A204.1 (cell line): ENCODE results near the gene RPL35.

Source experiments
- FAIRE-seq: peaks from 2 replicates; lab custom pipeline; 2012; peaks lifted over from hg19 to GRCh38; lab: Jason Lieb, UNC

RPL35 gene

DNA sequence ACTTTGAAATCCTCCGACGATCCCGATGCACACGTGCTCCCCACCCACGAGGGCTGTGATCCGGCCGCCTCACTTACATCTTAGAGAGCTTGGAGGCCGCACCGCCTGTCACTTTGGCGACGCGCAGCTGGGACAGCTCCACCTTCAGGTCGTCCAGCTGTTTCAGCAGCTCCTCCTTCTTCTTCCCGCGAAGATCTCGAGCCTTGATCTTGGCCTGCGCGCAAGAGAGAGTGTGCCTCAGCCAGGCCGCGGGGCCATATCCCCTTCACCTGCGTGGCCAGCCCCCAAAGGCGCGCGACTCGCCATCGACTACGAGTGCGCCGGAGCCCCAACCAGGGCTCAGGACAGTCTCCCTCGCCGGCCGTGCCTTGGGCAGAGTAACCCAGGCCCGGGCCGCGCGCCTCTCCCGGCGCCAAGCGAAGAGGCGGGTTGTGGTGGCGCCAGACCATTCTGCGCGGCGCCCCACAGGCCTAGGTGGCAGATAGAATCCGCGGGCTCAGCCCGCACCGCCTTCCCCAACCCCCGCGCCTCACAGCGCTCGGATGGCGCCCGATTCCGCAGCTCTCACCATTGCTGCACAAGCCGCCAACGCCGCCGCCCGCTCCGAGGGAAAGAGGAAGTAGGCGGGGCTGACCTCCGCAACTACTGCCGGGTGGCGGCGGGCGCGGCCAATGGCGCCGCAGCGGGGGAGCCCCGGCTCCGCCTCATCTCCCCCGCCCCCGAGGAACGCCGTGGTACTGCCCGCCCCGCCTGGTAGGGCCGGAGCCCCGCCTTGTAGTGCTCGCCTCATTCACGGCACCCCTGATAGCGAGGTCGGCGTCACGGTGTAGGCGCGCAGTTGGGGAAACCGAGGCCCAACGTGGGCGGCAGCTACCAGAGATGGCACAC lies at the start of gene RPL35, which contains the start of gene ARPC5L:
RPL35 (minus strand) TSS at position 616 of the 888 bp plus-strand sequence; CDS start at position 571, 45 bp downstream.
ARPC5L (plus strand) TSS at position 789 of the 888 bp plus-strand sequence. CDS start 7,161 bp downstream, outside the sequence.
- no peak for FAIRE-seq

DNA sequence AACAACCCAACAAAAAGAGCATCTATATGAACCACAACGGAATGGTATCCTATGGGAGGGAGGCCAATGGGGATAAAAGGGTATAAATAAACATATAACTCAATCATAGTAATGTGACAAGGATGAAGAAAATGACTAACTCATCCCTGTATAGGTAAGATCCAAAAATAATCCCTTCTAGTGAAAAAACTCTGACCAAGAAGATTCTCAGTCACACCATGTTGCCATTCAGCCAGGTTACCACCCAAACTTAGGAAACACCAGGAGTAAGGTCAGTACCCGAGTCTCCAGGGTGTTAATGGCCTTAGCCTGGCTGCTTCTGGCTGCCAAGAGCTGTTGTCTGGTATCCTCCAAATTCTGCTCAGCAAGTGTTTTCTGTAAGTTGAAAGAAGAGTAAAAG lies 46.3 kb upstream of the RPL35 start:
- no peak for FAIRE-seq

DNA sequence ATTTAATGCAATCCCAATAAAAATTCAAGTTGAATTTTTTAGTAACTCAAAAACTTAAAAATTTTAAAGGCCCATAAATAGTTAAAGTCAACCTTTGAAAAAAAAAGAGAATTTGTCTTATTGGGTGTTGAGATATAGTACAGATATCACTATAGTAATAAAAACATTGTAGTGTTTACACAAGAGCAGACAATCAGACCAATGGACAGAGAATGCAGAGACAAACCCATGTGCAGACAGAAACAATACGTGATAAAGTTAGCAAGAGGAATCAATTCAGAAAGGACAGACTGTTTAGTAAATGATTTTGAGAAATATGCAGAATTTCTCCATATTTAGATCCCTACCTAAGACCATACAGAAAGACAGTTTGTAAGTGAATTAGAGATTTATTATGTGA lies 45.2 kb upstream of the RPL35 start:
- no peak for FAIRE-seq

DNA sequence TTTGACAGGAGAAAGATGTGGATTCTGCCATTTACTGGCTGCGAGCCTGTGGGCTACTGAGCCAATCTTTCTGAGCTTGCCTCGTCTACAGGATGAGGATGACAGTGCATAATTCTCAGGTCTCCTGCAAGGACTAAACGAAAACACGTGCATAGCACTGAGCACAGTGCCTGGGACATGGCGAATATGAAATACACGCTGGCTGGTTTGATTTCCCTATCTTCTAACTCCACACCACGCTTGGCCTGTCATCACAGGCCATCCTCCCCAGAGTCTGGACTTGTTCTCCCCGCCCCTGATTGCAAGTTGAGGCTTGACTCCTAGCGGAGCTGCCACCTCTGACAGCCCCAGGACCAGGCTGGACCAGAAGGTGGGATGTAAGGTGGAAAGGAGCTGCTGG lies 38.1 kb upstream of the RPL35 start:
- no peak for FAIRE-seq

DNA sequence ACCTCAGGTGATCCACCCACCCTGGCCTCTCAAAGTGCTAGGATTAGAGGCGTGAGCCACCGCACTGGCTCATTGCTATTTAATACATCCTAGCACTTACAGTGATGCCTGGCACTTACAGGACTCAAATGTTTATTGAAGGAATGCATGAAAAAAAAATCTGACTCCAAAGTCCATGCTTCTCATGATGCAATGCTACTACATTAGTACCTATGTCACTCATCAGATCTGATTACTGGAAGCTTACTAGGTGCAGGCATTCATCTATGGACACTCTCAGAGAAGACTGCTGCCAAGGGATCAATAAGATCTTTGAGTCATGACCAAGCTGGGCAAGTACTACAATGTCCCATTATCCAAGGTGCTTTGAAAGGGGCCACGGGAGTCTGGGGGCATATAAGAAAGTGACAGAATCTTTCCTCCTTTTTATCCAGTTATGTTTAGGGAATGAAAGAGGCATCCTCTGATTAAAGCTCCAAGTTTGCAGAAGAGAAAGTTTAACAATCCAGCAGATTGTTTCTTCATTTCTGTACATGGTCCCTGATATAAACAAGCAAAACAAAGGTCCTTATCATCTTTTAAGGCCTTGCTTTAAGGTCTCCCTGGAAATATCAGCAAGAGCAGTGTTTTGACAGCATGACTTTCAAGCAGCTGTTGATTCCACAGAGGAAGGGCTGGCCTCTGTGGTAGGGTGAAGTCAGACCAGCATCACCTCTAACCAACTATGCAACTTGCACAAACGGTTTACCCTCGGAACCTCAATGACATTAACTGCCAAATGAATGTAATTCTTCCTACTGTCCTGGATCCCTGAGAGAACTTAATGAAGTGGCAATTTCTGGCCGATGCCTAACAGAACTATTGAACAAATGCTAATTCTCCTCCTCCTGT lies 36.1 kb upstream of the RPL35 start:
- FAIRE-seq: no peak

DNA sequence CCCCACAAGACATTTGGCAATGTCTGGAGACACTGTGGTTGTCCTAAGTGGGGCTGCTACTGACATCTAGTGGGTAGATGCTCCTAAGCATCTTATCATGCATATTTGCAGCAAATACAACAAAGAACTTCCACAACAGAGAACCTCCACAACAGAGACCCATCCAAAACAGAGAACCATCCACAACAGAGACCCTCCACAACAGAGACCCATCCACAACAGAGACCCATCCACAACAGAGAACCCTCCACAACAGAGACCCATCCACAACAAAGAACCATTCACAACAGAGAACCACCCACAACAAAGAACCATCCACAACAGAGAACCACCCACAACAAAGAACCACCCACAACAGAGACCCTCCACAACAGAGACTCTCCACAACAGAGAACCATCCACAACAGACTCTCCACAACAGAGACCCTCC lies 33.0 kb upstream of the RPL35 start:
- no peak for FAIRE-seq

DNA sequence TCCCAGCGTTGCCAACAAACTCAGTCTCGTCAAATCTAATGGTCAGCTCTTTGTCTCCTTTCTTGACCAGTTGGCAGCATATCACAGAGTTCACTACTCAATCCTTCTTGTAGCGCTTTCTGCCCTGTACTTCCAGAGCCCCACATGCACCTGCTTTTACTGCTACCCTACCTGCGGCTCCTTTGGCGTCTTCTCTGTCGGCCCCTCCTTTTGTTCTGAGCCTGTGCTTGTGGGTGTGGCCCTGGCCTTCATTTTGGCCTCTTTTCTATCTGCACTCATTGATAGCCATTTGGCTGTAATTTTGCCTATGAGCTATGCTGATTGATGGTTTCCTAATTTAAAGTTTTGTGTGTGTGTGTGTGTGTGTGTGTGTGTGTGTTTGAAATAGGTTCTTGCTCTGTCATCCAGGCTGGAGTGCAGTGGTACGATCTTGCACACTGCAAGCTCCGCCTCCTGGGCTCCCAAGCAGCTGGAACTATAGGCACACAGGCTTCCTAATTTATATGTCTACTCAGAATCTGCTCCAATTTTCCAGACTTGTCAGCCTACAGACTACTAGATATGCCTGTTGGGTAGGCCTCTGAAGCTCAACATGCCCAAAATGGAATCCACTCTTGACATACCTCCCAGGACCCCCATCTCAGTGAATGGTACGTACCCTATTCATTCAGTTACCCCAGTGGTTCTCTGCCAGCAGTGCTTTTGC lies 32.4 kb upstream of the RPL35 start:
- no peak for FAIRE-seq

DNA sequence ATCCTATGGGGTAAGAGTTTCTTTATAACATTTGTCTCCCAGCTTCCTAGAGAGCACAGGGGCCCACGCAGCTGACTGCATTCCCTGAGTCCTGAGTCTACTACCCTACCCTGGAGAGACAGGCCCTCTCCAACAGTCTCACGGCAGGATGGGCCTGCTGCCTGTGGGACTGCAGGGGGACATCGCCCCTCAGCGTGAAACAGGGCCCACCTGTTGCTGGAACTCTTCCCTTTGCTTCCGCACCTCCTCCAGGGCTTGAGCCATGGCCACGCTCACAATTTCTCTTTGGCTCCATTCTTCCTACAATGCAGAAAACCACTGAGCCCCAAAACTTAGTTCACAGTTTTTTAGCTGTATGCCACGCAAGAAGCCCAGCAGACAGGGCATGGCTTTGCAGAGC lies 28.4 kb upstream of the RPL35 start:
- FAIRE-seq: no peak

DNA sequence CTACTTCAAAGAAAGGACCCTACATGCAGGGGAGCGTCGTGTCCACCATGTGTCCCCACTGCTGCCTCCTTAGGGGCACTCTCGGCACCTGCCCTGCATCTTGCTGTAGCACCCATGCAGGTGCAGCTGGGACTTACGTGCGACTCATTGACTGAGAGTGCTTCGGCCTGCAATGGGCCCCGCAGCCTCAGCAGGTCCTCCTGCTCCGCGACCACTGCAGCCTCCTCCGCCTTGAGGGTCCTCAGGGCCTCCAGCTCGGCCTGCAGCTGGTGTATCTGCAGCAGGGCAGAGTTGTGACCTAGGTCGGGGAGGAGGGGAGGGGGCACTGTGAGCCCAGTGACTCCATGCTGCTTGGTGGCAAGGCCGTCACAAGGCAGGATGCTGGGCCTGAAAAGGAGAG lies 27.2 kb upstream of the RPL35 start:
- FAIRE-seq: no peak

DNA sequence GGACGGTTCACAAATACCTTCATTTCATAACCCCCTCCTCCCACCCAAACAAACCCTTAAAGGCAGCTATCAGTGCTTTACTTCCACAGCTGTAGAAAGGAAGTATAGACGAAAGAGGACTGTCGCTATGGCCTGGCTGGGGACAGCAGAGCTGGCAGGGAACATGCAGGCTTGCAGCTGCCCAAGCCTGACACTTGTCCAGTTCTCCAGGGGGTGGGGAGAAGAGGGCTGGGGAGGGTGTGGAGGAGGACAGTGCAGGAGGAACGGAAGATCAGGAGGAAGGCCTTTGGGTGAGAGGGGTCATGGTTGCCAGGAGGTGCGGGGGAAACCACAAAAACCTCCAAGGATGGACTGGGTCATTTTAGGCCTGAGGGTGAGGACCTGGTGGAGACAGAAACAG lies 26.1 kb upstream of the RPL35 start:
- FAIRE-seq: no peak

DNA sequence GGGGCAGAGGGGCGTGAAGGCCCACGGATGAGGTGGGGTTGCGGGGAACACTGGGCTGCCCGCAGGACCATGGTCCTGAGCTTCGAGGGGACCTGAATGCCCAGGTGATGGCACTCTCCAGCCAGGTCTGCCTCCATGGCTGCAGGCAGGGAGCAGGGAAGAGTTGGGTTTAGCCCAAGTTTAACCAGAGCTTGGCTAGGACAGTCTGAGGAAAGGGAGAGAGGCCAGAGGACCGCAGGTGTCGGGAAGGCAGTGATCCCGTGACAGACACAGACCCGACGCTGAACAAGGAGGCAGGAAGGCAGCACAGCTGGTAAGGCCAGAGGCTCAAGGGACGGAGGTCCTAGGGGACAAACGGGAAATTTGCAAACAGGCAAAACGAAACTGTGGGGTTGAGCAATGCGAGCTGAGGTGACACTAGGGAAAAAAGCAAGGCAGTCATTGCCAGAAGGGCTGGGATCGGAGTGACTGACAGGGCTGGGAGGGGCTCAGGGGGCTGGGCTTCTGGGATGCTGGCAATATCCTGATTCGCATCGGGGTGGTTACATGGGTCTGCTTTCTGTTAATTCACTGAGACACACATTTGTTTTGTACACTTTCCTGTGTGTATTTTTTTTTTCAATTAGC lies 25.2 kb upstream of the RPL35 start:
- FAIRE-seq: no peak

DNA sequence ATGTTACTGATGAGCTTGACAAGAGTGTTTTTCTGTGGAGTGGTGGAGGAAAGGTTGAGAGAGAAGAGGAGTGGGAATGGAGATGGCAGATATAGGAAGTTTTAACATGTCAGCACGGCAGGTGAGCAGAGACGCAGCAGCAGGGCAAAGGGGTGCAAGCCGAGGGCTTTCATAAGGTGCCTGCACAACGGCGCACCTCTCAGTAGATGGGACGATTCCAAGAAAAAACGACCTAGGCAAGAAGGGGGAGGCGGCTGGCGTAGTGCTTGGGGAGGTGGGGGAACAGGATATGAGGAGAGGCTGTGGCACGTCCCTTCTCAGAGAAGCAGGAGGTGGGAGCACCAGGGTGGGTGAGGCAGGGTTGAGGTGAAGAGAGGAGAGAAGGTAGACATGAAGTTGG lies 24.7 kb upstream of the RPL35 start:
- no peak for FAIRE-seq

DNA sequence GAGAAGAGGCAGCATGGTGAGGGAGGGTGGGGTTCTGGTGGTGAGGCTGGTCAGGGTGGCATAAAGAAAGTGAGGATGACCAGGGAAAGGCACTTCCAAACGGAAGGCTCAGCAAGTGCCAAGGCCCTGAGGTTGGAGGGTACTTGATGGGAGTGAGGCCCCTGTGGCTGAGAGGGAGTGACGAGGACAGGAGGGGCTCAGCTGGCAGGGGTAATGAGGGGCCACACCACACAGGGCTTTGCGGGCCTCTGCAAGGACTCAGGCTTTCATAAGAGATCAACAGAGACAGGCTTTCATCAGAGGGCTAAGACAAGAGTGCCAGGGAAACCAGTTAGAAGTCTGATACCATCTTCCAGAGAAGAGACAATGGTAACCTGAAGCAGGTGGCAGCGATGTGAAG lies 23.8 kb upstream of the RPL35 start:
- FAIRE-seq: no peak

DNA sequence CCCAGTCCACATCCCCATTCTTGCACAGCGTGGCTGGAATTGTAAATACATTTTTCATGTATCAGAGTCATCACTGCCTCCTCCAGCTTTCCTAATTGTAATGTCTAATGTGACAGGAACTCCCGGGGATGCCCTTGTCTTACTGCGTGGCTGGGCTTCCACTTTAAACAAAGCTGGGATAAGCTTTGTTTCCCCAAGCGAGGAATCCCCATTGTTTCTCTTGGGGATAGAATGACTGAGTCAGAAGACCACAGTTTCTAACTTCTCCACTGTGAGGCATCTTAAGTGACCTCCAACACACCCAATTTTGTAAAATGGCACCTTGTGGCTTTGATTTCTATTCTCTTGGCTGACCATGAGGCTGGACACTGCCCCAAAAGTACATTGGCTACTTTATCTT lies 22.6 kb upstream of the RPL35 start:
- no peak for FAIRE-seq

DNA sequence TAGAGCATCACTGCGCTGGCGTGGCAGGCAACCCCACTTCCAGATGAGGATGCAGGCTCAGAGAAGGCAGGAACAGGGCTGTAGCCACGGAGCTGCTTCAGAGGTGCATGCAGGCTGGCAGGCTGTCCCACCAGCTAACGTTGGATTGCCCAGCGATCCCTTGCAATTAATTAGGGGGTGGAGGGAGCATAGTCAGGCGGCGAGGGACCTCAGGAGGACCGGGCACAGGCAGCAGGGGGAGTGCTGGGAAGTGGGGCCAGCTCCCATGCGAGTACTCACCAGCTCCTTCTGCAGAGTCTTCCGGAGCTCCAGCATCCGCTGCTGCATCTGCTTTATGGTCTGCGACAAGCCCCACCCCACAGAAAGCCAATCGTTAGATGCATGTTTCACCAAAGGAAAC lies 20.5 kb upstream of the RPL35 start:
- FAIRE-seq: no peak

DNA sequence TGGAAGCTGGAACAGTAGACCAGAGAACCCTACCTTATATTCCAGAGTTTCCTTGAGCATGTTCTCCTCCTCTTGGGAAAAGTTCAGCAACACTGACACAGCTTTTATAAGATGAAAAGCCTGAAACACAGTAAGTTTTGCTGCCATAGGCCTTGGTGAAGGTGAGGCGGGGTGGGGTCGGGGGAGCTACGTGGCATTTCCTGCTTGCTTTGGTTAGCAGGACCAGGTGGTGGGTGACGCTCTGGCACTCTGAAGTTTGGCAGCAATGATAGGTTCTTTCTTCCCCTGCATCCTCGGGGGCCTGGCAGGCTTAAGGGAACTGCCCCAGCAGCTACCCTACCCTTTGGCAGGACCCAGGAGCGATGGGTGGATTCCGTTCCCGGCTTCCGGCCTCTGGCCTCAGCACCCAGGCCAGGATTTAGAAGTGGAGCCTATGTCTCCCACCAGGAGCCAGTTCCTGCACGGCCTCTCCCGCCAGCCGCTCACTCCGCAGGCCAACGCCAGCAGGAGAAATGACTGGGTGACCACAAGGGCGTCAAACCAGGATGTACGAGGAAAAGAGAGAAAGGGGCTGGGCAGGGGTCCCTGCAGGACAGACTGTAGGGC lies 19.5 kb upstream of the RPL35 start:
- FAIRE-seq: no peak

DNA sequence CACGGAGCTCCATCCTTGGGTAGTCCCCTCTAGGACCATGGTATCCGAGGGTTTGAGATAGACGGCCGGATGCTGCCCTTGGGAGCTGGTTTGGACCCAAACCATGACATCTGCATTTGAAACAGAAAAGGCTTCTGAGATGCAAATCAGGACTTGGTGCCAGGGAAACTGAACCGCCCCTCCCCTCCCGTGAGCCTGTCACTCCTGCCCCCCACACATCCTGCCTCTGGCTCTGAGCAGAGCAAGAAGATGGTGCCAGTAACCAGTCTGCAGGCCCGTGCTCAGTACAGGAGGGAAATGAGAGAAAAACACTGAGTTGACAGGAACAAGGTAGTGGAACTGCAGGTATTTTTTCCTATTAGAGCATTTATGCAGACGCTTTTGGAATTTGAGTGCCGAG lies 18.7 kb upstream of the RPL35 start:
- FAIRE-seq: no peak

DNA sequence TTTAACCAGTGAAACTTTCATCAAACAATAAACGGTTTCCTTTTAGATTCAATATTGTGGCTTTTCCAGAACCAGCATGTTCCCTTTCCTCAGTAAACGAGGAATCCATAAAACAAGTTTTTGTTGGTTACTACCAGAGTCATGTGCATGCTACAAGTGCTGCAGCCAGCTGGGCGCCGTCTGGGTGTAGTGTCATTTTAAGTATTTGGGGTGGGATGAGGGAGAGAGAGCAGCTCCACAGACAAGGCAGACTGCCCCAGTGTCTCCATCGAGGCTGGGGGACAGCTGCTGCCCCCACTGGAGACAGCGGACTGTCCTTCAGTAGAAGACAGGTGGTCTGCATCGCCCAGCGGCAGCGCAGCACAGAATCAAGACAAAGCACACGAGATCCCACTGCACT lies 17.5 kb upstream of the RPL35 start:
- no peak for FAIRE-seq

DNA sequence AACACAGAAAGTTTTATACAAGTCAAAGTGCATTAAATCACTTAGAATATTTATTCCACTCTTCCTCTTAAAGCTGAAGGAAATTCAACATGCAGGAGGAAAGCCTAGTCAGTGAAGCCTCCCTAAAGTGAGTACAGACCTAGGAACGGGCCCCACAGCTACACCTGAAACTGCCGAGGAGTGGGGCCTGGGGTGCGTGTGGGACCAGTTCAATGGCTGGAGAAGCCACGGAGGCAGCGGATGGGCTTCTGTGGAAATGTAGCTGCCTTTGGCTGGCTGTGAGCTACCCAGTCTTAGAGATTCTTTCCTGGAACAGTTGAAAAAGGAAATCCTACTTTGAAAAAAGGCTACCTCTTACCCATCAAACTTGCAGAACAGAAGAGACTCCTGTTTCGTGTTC lies 16.8 kb upstream of the RPL35 start:
- no peak for FAIRE-seq

DNA sequence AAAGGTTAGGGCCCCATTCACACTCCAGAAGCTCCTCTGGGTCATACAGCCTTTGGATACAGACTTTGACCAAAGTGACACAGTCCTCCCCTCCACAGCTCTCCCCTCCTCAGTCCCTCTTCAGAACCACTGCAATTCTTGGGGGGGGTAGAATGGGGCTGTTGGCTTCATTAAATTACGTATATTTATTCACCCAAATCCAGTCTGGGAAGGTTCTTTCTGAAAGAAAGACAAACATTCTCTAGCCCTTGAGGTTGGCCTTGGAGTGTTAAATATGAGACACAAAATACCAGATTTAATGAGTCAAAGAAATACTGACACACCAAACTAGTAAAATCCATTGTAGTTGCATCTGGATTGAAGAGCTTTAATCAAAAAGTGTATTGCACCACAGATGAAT lies 16.3 kb upstream of the RPL35 start:
- no peak for FAIRE-seq

DNA sequence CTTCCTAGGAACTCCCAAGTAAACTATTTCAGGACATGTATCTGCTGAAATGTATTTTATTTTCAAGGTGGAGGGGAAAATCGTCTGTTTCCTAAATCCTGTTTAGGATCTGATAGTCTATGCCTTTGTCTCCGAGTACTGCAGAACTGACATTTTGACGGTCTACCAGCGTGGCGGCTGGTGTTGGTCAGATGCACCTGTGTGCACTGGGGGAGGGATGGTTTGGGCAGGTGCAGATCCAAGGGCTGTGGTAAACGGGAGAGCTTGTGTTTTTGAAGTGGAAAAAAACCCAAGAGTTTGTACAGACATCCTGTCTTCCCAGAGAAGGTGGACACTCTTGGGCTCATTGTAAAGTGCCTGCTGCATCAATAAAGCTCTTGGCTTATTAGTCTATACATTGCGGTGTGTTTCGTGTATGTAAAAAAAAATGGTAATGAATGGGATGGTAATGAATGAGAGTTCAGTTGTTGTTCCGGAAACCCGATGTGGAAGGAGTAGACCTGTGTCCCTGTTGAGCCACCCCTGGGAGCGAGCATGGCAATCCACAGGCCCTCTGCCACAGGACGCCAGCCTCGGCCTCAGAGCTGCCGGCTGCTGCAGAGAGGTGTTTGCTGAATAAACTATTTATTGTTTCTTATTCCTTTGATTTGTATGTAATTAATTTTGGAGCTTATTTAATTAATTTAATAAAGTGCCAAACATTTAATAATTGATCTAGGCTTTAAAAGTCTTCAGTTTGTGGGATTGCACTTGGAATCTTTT lies 15.4 kb upstream of the RPL35 start:
- FAIRE-seq: no peak
